ENCODE results near the gene KDM8. TPM values are rescaled to one million over a fixed set of nuclear protein-coding genes. Genes with fewer than 3 reads are reported as not detected.

Gene KDM8
- total RNA-seq, 1 experiment from 2014 or later, result 10.9 TPM

DNA sequence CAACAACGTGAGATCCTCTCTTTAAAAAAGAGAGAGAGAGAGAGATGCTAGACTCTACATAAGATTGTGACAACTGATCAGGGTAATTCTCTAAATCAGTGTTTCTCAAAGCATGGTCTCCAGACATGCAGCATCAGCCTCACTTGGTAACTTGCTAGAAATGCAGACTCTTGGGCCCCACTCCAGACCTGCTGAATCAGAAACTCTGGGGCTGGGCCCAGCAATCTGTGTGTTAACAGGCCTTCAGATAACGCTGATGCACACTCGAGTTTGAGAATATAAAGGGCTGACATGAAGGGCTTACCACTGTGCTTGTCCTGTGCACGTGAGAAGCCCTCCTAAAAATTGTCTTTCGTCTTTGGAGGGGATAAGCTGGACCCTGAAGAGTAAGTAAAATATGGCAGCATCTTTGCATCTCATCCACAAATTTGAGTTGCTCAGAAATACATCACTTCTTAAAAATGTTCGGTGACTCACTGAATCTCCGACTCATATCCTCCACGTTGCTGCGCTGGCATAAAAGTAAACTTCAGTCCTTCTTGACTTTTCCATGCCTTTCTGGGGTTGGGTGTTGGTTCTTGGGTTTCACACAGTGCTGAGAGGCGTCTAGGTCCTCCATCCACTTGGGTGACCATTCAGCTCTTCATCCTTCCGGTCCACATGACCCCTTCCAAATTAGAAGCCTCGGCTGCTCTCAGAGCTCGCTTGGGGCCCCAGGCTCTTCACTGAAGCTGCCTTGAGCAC, 26.1 kb upstream of the KDM8 start:
- ChIA-PET CTCF (interaction anchor here (1.0 kb wide), 1 partner anchor 16 kb away, joined by 3 read pairs; no protein-coding TSS in a partner anchor), POLR2A (interaction anchor here (0.6 kb wide), 1 partner anchor 262 kb away, joined by 6 read pairs; no protein-coding TSS in a partner anchor)
- Mint-ChIP-seq H3K36me3 (no peaks in the 10 kb centered on the region), H3K4me3 (no peak overlapping the region), H3K9me3 (peaks cover 2% of the 10 kb centered on the region), H3K27me3 (ENCODE audit: low read depth) (peaks cover 4% of the 10 kb centered on the region), H3K4me1 (no peaks in the 10 kb centered on the region), H3K27ac (no peak overlapping the region; the same call in 1 of the 2 replicates)
- TF ChIP-seq FOXJ3 (CRISPR knock-in tag; IDR thresholded peaks at IDR 0.05; ENCODE audit: borderline replicate concordance) (no peak), SP1 (CRISPR knock-in tag; conservative IDR thresholded peaks at IDR 0.05) (no peak), ZNF219 (CRISPR knock-in tag; IDR thresholded peaks at IDR 0.05; ENCODE audit: borderline replicate concordance) (no peak), CREM (CRISPR knock-in tag; IDR thresholded peaks at IDR 0.05) (no peak), FOXP1 (CRISPR knock-in tag; IDR thresholded peaks at IDR 0.05; ENCODE audit: borderline replicate concordance) (no peak), CBFB (CRISPR knock-in tag; IDR thresholded peaks at IDR 0.05; ENCODE audit: low read depth) (no peak), MYBL2 (CRISPR knock-in tag; IDR thresholded peaks at IDR 0.05) (no peak), ZNF671 (CRISPR knock-in tag; IDR thresholded peaks at IDR 0.05) (no peak), TEAD4 (CRISPR knock-in tag; IDR thresholded peaks at IDR 0.05) (no peak), GABPB1 (CRISPR knock-in tag; IDR thresholded peaks at IDR 0.05) (no peak), GRHL2 (CRISPR knock-in tag; IDR thresholded peaks at IDR 0.05; ENCODE audit: insufficient replicate concordance, severe bottlenecking) (no peak), ATF2 (CRISPR knock-in tag; IDR thresholded peaks at IDR 0.05; ENCODE audit: borderline replicate concordance, low read depth) (no peak), ZNF317 (CRISPR knock-in tag; IDR thresholded peaks at IDR 0.05; ENCODE audit: borderline replicate concordance, low read depth) (no peak)
- TF ChIP-seq, protein P1, sequence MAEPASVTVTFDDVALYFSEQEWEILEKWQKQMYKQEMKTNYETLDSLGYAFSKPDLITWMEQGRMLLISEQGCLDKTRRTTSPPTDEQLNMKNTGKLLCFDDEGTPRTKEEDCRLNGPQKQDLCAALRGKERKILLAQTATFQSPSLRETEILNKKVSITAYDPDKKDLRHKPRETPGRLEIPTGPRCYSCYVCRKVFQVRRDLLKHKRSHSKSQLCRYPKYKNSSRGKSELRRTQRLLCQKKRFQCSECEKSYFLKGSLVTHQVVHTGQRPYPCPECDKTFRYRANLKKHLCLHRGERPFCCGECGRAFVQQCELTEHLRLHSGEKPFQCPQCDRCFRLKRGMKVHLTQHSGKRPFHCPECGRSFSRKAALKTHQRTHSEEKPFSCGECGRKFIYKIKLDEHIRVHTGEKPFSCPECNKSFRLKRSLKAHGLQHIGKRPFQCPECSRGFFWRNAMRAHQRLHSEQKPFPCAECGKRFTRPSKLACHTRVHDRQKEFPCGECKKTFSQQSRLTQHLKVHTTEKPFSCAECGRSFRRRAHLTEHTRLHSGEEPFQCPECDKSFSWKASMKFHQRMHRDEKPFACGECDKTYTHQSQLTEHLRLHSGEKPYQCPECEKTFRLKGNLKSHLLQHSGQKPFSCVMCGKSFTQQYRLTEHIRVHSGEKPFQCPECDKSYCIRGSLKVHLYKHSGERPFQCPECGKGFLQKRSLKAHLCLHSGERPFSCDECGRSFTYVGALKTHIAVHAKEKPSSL (CRISPR knock-in tag; conservative IDR thresholded peaks at IDR 0.05), result no peak
- no peak for ATAC-seq
- DNase-seq (ENCODE audit: low spot score), result no peak

DNA sequence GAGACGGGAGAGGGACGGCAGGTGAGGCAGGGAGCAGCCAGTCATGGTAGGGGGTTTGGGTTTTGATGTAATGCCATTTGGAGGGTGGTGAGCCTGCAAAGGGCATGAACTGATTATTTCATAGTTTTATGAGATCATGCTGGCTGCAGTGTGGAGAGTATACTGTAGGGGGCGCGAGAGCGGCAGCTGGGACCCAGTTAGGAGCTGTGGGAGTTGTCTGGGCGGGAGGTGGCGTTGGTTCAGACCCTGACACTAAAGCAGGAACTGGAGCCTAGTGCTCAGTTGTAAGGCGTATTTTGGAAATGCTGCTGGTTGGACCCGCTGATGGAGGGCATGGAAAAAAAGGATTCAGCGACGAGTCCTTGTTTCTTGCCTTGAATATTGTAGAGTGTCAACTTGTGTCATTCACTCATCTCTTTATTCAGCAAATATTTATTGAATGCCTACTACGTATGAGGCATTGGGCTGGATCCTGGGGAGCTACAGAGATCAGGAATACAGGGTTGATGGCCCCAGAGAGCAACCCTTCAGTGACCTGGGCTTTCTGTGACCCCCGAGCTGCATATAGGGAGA, 23.7 kb upstream of the KDM8 start:
- H3K4me3 Mint-ChIP-seq, result no peak overlapping the region
- ATAC-seq (peak; percentile 96), DNase-seq (ENCODE audit: low spot score) (peak; percentile 92)
- peaks cover 3% of the 10 kb centered on the region for H3K27me3 Mint-ChIP-seq (ENCODE audit: low read depth)
- TF ChIP-seq, protein P2, sequence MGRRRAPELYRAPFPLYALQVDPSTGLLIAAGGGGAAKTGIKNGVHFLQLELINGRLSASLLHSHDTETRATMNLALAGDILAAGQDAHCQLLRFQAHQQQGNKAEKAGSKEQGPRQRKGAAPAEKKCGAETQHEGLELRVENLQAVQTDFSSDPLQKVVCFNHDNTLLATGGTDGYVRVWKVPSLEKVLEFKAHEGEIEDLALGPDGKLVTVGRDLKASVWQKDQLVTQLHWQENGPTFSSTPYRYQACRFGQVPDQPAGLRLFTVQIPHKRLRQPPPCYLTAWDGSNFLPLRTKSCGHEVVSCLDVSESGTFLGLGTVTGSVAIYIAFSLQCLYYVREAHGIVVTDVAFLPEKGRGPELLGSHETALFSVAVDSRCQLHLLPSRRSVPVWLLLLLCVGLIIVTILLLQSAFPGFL (CRISPR knock-in tag; IDR thresholded peaks at IDR 0.05; ENCODE audit: borderline replicate concordance), result no peak
- TF ChIP-seq, protein P3, sequence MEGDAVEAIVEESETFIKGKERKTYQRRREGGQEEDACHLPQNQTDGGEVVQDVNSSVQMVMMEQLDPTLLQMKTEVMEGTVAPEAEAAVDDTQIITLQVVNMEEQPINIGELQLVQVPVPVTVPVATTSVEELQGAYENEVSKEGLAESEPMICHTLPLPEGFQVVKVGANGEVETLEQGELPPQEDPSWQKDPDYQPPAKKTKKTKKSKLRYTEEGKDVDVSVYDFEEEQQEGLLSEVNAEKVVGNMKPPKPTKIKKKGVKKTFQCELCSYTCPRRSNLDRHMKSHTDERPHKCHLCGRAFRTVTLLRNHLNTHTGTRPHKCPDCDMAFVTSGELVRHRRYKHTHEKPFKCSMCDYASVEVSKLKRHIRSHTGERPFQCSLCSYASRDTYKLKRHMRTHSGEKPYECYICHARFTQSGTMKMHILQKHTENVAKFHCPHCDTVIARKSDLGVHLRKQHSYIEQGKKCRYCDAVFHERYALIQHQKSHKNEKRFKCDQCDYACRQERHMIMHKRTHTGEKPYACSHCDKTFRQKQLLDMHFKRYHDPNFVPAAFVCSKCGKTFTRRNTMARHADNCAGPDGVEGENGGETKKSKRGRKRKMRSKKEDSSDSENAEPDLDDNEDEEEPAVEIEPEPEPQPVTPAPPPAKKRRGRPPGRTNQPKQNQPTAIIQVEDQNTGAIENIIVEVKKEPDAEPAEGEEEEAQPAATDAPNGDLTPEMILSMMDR (IDR thresholded peaks at IDR 0.05), result peak; percentile 75
- 0 out of 2 replicates have a peak, but pooled peaks have one; percentile 26 for TF ChIP-seq SP1 (CRISPR knock-in tag; conservative IDR thresholded peaks at IDR 0.05)
- H3K9me3 Mint-ChIP-seq, result no peaks in the 10 kb centered on the region; the same call in 1 of the 2 replicates
- CTCF ChIA-PET, result interaction anchor here (0.5 to 3.9 kb wide), 72 partner anchors 10 to 1302 kb away, joined by 3 to 125 read pairs (median 5); partner anchors contain the start of gene KDM8
- no peaks in the 10 kb centered on the region for H3K36me3 Mint-ChIP-seq
- H3K27ac Mint-ChIP-seq, result no peak overlapping the region
- H3K4me1 Mint-ChIP-seq, result no peaks in the 10 kb centered on the region
- POLR2A ChIA-PET, result interaction anchor here (0.5 to 0.9 kb wide), 3 partner anchors 24 to 195 kb away, joined by 3 to 4 read pairs (median 4); partner anchors contain the start of gene KDM8
